Retinal pigment epithelial cell (primary cell): ENCODE measurements around the gene TRIM32.

ENCODE experiments used
- DNase-seq: peaks from one replicate; pipeline ENCODE4 v3.0.0-alpha.2; 2010; ENCODE audit warnings: low read depth
- H3K4me3 ChIP-seq: 2 replicates; pipeline ENCODE4 v1.5.1; 2011; ENCODE audit warnings: mild to moderate bottlenecking, low read length, control low read depth, moderate library complexity
- TF ChIP-seq, protein P1 (sequence below): conservative IDR thresholded peaks from 2 replicates; pipeline ENCODE4 v1.5.1; 2011; ENCODE audit warnings: low read depth, low read length, control low read depth, inconsistent platforms

TRIM32 gene

DNA sequence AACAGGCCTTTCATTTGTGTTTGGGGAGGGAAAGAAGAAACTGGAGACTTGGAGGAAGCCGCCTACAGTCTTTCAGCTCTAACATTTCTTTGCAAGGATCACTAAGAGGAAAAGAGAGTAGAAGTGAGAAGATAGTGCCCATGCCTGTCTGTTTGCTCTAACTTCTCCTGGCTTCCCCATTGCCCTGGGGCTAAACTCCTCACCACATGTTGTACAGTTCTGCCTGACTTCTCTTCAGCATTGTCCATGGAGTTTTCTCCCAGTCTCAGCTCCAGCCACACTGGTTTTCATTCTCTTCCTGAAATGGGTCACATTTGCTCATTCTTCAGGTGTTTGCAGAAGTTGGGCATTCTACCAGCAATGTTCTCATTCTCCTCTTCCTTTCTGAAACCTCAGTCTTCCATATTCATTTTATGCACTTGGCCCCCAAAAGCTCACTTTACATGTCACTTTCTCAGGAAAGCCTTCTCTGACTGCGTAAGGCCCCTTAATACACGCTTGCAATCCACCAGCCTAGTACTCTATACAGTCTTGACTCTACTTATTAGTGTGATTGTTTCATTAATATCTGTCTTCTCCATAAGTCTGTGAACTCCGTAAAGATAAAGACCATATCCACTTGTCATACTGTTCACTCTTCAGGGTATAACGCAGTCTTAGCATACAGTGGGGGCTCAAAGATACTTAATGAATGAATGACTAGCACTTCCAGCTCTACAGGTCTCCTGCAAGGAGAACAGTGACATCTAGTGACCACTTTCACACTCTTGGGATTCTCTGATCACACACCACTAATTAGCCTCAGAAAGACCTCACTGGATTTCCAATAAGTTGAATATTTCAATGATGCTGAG, 40.2 kb upstream of the TRIM32 start:
- TF ChIP-seq, protein P1, sequence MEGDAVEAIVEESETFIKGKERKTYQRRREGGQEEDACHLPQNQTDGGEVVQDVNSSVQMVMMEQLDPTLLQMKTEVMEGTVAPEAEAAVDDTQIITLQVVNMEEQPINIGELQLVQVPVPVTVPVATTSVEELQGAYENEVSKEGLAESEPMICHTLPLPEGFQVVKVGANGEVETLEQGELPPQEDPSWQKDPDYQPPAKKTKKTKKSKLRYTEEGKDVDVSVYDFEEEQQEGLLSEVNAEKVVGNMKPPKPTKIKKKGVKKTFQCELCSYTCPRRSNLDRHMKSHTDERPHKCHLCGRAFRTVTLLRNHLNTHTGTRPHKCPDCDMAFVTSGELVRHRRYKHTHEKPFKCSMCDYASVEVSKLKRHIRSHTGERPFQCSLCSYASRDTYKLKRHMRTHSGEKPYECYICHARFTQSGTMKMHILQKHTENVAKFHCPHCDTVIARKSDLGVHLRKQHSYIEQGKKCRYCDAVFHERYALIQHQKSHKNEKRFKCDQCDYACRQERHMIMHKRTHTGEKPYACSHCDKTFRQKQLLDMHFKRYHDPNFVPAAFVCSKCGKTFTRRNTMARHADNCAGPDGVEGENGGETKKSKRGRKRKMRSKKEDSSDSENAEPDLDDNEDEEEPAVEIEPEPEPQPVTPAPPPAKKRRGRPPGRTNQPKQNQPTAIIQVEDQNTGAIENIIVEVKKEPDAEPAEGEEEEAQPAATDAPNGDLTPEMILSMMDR, result peak; percentile 74
- H3K4me3 ChIP-seq, result no peak overlapping the region
- no peak for DNase-seq

DNA sequence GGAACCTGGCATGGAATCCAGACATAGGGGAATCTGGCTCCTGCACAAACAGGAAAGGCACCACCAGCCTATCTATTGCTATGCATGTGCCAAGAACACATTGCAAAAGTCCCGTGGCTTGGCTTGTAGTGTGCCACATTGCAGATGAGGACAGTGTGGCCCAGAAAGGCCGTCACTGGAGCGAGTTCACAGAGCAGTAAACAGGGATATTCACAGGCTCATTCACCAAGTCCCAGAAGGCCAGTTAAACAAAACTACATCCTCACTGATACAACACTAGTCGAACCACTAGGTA, 39.6 kb upstream of the TRIM32 start:
- DNase-seq, result no peak
- H3K4me3 ChIP-seq, result no peak overlapping the region
- TF ChIP-seq, protein P1, result no peak

DNA sequence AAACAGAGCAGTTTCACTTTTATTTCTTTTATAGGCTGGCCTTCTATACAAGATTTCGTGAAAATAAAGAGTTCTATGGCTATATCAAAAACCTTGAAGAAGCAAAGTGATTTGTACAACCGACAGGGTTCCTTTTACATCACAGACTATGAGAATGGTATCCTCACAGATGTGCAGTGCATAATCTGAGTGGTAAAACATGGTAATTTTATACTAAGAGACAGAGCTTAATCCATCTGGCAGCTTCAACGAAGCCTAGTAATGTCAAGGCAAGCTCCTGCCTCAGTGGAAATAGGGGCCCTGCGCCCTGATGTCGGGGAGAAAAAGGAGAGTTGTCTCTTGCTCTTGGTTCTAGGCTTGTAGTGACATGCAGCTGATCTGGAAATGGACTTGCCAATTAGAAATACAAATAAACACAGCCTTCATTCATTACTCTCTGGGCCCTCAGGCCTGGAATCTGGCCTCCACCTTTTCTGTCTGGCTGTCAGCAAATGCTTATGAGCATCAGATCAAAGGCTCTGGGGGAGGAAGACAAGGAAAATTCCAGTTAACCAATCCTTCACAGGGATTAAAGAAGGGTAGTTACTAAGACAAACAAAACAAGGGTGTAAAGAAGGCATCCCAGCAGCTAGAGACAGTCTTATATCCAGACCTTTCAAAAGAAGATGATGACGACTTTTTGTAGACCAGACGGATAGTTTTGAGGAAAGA, 33.6 kb upstream of the TRIM32 start:
- no peak for DNase-seq
- TF ChIP-seq, protein P1, result no peak
- H3K4me3 ChIP-seq, result no peak overlapping the region

DNA sequence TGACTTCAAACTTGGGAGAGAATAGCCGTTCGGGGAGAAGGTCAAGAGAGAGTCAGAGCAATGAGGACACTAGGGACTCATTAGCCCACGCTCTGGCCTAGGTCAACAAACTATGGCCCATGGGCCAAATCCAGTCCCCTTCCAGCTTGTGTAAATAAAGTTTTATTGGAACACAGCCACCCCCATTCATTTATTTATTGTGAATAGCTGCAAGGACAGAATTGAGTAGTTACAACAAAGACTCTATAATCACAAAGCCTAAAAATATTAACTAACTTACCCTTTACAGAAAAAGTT, 33.1 kb upstream of the TRIM32 start:
- no peak overlapping the region for H3K4me3 ChIP-seq
- DNase-seq, result no peak
- TF ChIP-seq, protein P1, result no peak

DNA sequence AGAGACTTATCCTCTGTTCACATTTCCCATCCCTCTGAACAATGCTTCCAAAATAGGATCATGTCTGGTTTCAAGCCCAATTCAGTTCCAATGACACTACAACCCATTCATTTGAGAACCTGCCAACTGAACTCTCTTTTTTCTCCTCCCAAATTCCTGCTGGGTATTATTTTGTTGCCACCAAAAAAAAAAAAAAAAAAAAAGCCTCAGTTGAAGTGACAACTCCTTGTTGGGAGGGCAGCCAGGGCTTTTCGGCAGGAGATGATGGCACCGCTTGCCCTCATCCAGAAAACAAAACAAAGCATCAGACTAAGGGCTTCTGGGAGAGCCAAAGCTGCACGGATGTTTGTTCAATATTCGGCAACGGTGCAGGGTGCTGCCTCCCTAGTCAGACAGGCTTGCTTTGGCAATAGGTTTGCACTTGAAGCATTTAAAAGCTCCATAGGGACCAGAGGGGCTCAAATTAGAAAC, 30.6 kb upstream of the TRIM32 start:
- no peak overlapping the region for H3K4me3 ChIP-seq
- TF ChIP-seq, protein P1, result no peak
- no peak for DNase-seq

DNA sequence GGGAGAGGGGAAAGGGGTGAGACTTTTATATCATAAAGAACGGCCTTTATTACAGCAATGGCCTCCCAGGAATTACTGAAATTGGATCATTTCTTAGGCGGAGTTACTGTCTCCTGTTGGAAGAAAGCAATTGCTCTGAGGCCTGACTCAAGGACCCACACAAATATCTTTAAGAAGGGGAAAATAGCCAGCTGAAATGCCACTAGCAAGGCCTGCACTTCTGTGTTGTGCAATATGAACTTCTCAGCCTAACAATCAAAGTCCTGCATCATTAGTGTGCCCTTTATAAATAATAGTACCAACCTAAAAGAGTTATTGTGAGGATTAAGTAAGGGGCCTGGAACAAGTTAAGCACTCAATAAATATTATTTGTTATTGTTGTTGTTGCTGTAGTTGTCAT, 30.1 kb upstream of the TRIM32 start:
- H3K4me3 ChIP-seq, result no peak overlapping the region
- no peak for DNase-seq
- TF ChIP-seq, protein P1, result no peak

DNA sequence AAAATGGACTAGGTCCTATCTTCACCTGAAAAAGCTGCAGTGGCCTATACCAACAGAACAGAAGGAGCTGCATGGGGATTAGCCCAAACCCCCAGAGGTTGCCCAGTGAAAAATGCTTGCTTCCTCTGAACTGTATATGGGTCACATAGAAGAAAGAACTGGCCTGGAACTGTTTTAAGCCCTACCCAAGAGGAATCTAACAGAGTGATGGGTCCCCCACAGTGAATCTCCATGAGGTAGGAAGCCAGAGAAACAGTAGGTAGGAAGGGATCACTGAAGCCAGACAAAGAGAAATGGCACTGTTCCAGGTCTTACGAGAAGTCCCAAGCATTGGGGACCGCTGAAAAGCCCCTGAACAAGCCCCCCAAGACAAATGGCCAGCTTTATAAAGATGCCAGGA, 28.8 kb upstream of the TRIM32 start:
- TF ChIP-seq, protein P1, result no peak
- H3K4me3 ChIP-seq, result no peak overlapping the region
- no peak for DNase-seq
